Stimulated activated CD8-positive, alpha-beta memory T cell treated with anti-CD3 and anti-CD28 coated beads, Interleukin-4, amount 100 ng/mL, for 1 hour (primary cell): ENCODE data around the gene RBSN.

Source experiments
- DNase-seq, 2 donors: peaks; one replicate each; pipeline ENCODE4 v3.0.0-alpha.2; 2020; ENCODE audit warnings: low read depth in 2 of 2, low spot score in 1 of 2

RBSN gene

GRCh38 chr3:15063238-15063637 lies 35.7 kb downstream of the RBSN start:
- DNase-seq: no peak

- DNase-seq: no peak
These were observed 38.9 kb downstream of the RBSN start for GRCh38 chr3:15060029-15060428.

- DNase-seq: no peak
These were observed 42.1 kb downstream of the RBSN start for GRCh38 chr3:15056676-15057404.

GRCh38 chr3:15055019-15055557 lies 43.9 kb downstream of the RBSN start:
- no peak for DNase-seq

- no peak for DNase-seq
These were observed 45.4 kb downstream of the RBSN start for GRCh38 chr3:15053541-15053940.

- DNase-seq: no peak
These were observed 46.4 kb downstream of the RBSN start for GRCh38 chr3:15052335-15053242.

- no peak for DNase-seq
These were observed 47.4 kb downstream of the RBSN start for GRCh38 chr3:15051531-15051930.

- DNase-seq: no peak
These were observed 48.4 kb downstream of the RBSN start for GRCh38 chr3:15050405-15051092.

GRCh38 chr3:15049584-15049983 lies 49.4 kb downstream of the RBSN start:
- no peak for DNase-seq

- DNase-seq: no peak
These were observed 53.3 kb downstream of the RBSN start for GRCh38 chr3:15045667-15046066.

- no peak for DNase-seq
These were observed 54.6 kb downstream of the RBSN start for GRCh38 chr3:15044326-15044725.

GRCh38 chr3:15043408-15044171 lies 55.4 kb downstream of the RBSN start:
- DNase-seq: no peak

GRCh38 chr3:15042936-15043335 lies 56.0 kb downstream of the RBSN start:
- DNase-seq: no peak

- DNase-seq: no peak
These were observed 57.0 kb downstream of the RBSN start for GRCh38 chr3:15041950-15042349.

- DNase-seq: no peak
These were observed 58.1 kb downstream of the RBSN start for GRCh38 chr3:15040844-15041243.

GRCh38 chr3:15038306-15038705 lies 60.6 kb downstream of the RBSN start:
- DNase-seq: no peak

- DNase-seq: no peak
These were observed 65.8 kb downstream of the RBSN start for GRCh38 chr3:15033103-15033502.

- DNase-seq: no peak
These were observed 66.3 kb downstream of the RBSN start for GRCh38 chr3:15032650-15033049.

- DNase-seq: no peak
These were observed 69.3 kb downstream of the RBSN start for GRCh38 chr3:15029625-15030024.

- no peak for DNase-seq
These were observed 75.2 kb downstream of the RBSN start for GRCh38 chr3:15023719-15024118.

- DNase-seq: no peak
These were observed 75.7 kb downstream of the RBSN start for GRCh38 chr3:15023249-15023648.
